ENCODE data around the gene MORN5.
A peak's percentile ranks its signal among the peaks of the same experiment; 100 is the strongest.

The MORN5 gene

GRCh38 chr9:122192914-122193525, 33.3 kb downstream of the MORN5 start:
- no peak for DNase-seq

- no peak for DNase-seq
Observed at GRCh38 chr9:122193651-122194050, 33.9 kb downstream of the MORN5 start.

GRCh38 chr9:122195875-122196274, 36.2 kb downstream of the MORN5 start:
- no peak for DNase-seq

GRCh38 chr9:122197426-122197825, 37.7 kb downstream of the MORN5 start:
- DNase-seq, result no peak

- no peak for DNase-seq
Observed at GRCh38 chr9:122197882-122198281, 38.2 kb downstream of the MORN5 start.

- no peak for DNase-seq
Observed at GRCh38 chr9:122200960-122201595, 41.4 kb downstream of the MORN5 start.

GRCh38 chr9:122201641-122202040, 41.9 kb downstream of the MORN5 start:
- no peak for DNase-seq

GRCh38 chr9:122202111-122202510, 42.4 kb downstream of the MORN5 start:
- no peak for DNase-seq

GRCh38 chr9:122204055-122204454, 44.3 kb downstream of the MORN5 start:
- DNase-seq, result no peak

GRCh38 chr9:122204491-122204890, 44.8 kb downstream of the MORN5 start:
- DNase-seq, result no peak

- DNase-seq, result no peak
Observed at GRCh38 chr9:122205176-122205575, 45.5 kb downstream of the MORN5 start.

GRCh38 chr9:122206118-122207046, 46.7 kb downstream of the MORN5 start:
- DNase-seq, result no peak

- DNase-seq, result no peak
Observed at GRCh38 chr9:122207096-122207495, 47.4 kb downstream of the MORN5 start.

GRCh38 chr9:122209451-122209850, 49.7 kb downstream of the MORN5 start:
- DNase-seq, result no peak

GRCh38 chr9:122212473-122213004, 52.8 kb downstream of the MORN5 start:
- no peak for DNase-seq

GRCh38 chr9:122213102-122213588, 53.4 kb downstream of the MORN5 start:
- DNase-seq, result no peak

- peak; percentile 12 to 62 for DNase-seq
Observed at GRCh38 chr9:122213589-122214413, 54.1 kb downstream of the MORN5 start.

- no peak for DNase-seq
Observed at GRCh38 chr9:122214507-122214906, 54.8 kb downstream of the MORN5 start.

- DNase-seq, result no peak
Observed at GRCh38 chr9:122215663-122216062, 56.0 kb downstream of the MORN5 start.

GRCh38 chr9:122216138-122216797, 56.6 kb downstream of the MORN5 start:
- no peak for DNase-seq

- DNase-seq, result no peak
Observed at GRCh38 chr9:122216798-122217418, 57.2 kb downstream of the MORN5 start.
